ENCODE data around the gene DHTKD1. TPM values are rescaled to one million over a fixed set of nuclear protein-coding genes. Genes with fewer than 3 reads are reported as not detected.

Gene DHTKD1
- total and polyA plus RNA-seq, 10 of the 15 experiments (the other 5 are each of a cell fraction or from before 2014, with no cell fraction given), result 11.3 to 35.0 (median 26.9) TPM

DNA sequence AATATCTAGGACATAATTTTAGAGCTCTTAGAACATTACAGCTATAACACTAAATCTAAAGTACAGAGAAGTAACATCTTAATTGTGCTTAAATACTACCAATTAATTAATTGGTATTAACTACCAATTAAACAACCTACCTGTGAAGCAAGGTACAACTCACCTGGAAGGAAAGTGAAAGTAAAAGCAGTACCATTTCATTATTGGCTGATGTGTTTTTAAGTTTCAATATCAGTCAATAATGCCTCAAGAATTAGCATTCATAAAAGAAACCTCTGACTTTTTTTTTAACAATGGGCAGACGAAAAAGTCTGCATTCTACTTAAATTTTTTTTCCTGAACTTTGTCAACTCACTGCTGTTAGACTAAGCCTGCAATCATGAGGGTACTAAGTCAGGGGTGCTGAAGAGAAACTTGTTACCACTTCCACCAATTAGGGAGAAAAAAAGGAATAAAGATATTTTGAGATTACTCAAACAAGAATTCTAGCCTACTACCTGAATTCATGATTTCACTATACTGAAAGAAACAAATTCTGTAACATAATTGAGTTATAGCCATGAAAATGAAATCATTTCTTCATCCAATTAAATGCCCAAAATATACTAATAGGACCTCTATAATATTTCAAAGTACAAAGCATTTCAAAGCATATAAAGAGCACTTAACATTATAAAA, 46.0 kb upstream of the DHTKD1 start:
- CTCF ChIA-PET, result no interaction called here
- intact Hi-C loops (cut with micrococcal nuclease; ENCODE audit: unreplicated experiment) (no loop called here), in situ Hi-C loops (cut with MboI) (no loop called here)
- no peak overlapping the region for H2AFZ ChIP-seq (ENCODE audit: control insufficient read depth, low read depth, low read length)
- POLR2A ChIA-PET, result no interaction called here
- no peak for TF ChIP-seq MEF2B (IDR thresholded peaks at IDR 0.05; ENCODE audit: partially characterized antibody, poor library complexity, severe bottlenecking)
- TF ChIP-seq ATF2 (IDR thresholded peaks at IDR 0.05; ENCODE audit: low read length), result 0 out of 2 replicates have a peak, but pooled peaks have one; percentile 56
- 0 out of 2 replicates have a peak, but pooled peaks have one; percentile 34 for TF ChIP-seq BACH1 (IDR thresholded peaks at IDR 0.05; ENCODE audit: borderline replicate concordance)
- no peak for TF ChIP-seq STAT3 (IDR thresholded peaks at IDR 0.05; ENCODE audit: low read depth, low read length)
- TF ChIP-seq ZNF217 (IDR thresholded peaks at IDR 0.05), result peak; percentile 80
- TF ChIP-seq ATF7 (IDR thresholded peaks at IDR 0.05; ENCODE audit: low read depth), result 0 out of 2 replicates have a peak, but pooled peaks have one; percentile 12
- 0 out of 2 replicates have a peak, but pooled peaks have one; percentile 25 for TF ChIP-seq IRF4 (IDR thresholded peaks at IDR 0.05; ENCODE audit: low read depth, low read length)
- peak; percentile 55; the same call in 1 of the 2 replicates for TF ChIP-seq MTA2 (IDR thresholded peaks at IDR 0.05; ENCODE audit: low read depth)
- TF ChIP-seq RBBP5 (conservative IDR thresholded peaks at IDR 0.05), result no peak
- TF ChIP-seq JUNB (IDR thresholded peaks at IDR 0.05), result peak; percentile 77
- no peak for TF ChIP-seq RUNX3 (IDR thresholded peaks at IDR 0.05; ENCODE audit: low read length)
- peak; percentile 95 for TF ChIP-seq ZNF24 (IDR thresholded peaks at IDR 0.05)
- TF ChIP-seq ZSCAN29 (IDR thresholded peaks at IDR 0.05), result no peak
- no peaks in the 10 kb centered on the region for H3K9me3 ChIP-seq (replicated peaks; ENCODE audit: control insufficient read depth, insufficient read depth, low read length)
- peaks cover 0 to 8% of the 10 kb centered on the region in 2 experiments; a peak in 3 of 4 replicates for H3K36me3 ChIP-seq (ENCODE audit: control insufficient read depth in 2 of 2, insufficient read depth in 2 of 2, low read length in 1 of 2)
- H3K9ac ChIP-seq (ENCODE audit: control insufficient read depth, insufficient read depth, low read length), result no peak overlapping the region
- peaks cover 65% of the 10 kb centered on the region for H3K79me2 ChIP-seq (ENCODE audit: control insufficient read depth, insufficient read depth, low read length)
- no peaks in the 10 kb centered on the region for H3K27me3 ChIP-seq (replicated peaks in 1 of 2; ENCODE audit: control insufficient read depth in 2 of 2, insufficient read depth in 2 of 2, low read length in 1 of 2)
- FAIRE-seq (peak; percentile 31), DNase-seq (ENCODE audit: low read depth, low spot score) (no peak), ATAC-seq (peak; percentile 40)
- no TSS peak for BruUV-seq (replicated peaks)
- no peak overlapping the region for H3K4me3 ChIP-seq
- SMC1A ChIA-PET (ENCODE audit: uncharacterized antibody, unreplicated experiment), result interaction anchor here (1.0 to 1.2 kb wide), 4 partner anchors 9 to 99 kb away, joined by 3 read pairs; partner anchors contain the start of gene UPF2
- RAD21 ChIA-PET (ENCODE audit: unreplicated experiment), result interaction anchor here (1.0 kb wide), 1 partner anchor 108 kb away, joined by 4 read pairs; no protein-coding TSS in a partner anchor
- 0% methylated on average over 1 of the region's 1 CpG for WGBS (ENCODE audit: insufficient coverage, insufficient replicate concordance, low lambda C conversion rate, missing lambda C conversion rate)
- peaks cover 14% of the 10 kb centered on the region for H3K4me1 ChIP-seq (ENCODE audit: control insufficient read depth, insufficient read depth, low read length)
- H3K4me2 ChIP-seq (ENCODE audit: control insufficient read depth, insufficient read depth), result 0 out of 2 replicates have a peak overlapping the region, but pooled peaks have one; percentile 5
- no peak overlapping the region for H3K27ac ChIP-seq (ENCODE audit: control insufficient read depth, insufficient read depth)
- no peaks in the 10 kb centered on the region for H4K20me1 ChIP-seq (ENCODE audit: control insufficient read depth, insufficient read depth)
